ENCODE data around the gene PLEKHA7.

DNA sequence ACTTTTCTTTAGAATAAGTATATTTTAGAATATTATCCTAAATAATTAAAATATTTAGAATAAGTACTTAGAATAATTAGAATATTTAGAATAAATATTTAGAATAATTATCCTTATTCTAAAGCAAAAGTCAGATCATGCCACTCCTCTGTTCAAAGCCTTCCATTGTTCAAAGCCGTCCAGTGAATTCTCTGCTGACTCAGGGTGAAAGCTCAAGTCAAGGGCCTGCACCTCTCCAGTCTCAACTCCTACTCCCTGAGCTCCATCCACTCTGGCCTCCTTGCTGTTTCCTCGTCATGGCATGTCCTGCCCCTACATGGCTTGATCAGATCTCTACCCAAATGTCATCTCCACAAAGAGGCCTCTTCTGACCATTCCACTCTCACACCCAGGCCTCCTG, 30.0 kb downstream of the PLEKHA7 start:
- TF ChIP-seq CTCF (IDR thresholded peaks at IDR 0.05; ENCODE audit: low read depth, low read length, poor library complexity, severe bottlenecking) (no peak), EZH2phosphoT487 (IDR thresholded peaks at IDR 0.05; ENCODE audit: borderline replicate concordance, low read length) (no peak)

Measured in DOHH2 (cell line).